Panc1 (cell line): ENCODE measurements around the gene ADARB2.

Experiments
- POLR2AphosphoS5 ChIP-seq: IDR thresholded peaks from 2 replicates; pipeline ENCODE4 v1.6.1; 2012; ENCODE audit warnings: mild to moderate bottlenecking, low read depth, low read length, moderate library complexity
- REST ChIP-seq, 2 experiments: IDR thresholded peaks; 2 replicates each; pipeline ENCODE4 v1.6.1; 2011 to 2012; ENCODE audit warnings: low read depth in 2 of 2, control low read depth in 1 of 2, low read length in 1 of 2, mild to moderate bottlenecking in 1 of 2, moderate library complexity in 1 of 2; ENCODE audit not compliant: insufficient read depth in 1 of 2
- SIN3A ChIP-seq: IDR thresholded peaks from 2 replicates; pipeline ENCODE4 v1.6.1; 2012; ENCODE audit warnings: low read depth, mild to moderate bottlenecking, low read length, moderate library complexity, borderline replicate concordance; ENCODE audit not compliant: insufficient read depth
- TCF7L2 ChIP-seq: IDR thresholded peaks from 2 replicates; pipeline ENCODE4 v1.6.1; 2011; ENCODE audit warnings: mild to moderate bottlenecking, low read depth, low read length, inconsistent platforms
- TF ChIP-seq, protein P1 (sequence below): fragments of 450-650 bp; IDR thresholded peaks from 2 replicates; pipeline ENCODE4 v1.5.1; 2017; ENCODE audit warnings: mild to moderate bottlenecking

GRCh38 chr10:1194161-1194560 lies 543.2 kb downstream of the ADARB2 start:
- TF ChIP-seq, protein P1, sequence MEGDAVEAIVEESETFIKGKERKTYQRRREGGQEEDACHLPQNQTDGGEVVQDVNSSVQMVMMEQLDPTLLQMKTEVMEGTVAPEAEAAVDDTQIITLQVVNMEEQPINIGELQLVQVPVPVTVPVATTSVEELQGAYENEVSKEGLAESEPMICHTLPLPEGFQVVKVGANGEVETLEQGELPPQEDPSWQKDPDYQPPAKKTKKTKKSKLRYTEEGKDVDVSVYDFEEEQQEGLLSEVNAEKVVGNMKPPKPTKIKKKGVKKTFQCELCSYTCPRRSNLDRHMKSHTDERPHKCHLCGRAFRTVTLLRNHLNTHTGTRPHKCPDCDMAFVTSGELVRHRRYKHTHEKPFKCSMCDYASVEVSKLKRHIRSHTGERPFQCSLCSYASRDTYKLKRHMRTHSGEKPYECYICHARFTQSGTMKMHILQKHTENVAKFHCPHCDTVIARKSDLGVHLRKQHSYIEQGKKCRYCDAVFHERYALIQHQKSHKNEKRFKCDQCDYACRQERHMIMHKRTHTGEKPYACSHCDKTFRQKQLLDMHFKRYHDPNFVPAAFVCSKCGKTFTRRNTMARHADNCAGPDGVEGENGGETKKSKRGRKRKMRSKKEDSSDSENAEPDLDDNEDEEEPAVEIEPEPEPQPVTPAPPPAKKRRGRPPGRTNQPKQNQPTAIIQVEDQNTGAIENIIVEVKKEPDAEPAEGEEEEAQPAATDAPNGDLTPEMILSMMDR: no peak
- no peak for TF ChIP-seq SIN3A
- no peak for TF ChIP-seq REST (IDR thresholded peaks at IDR 0.05; ENCODE audit: insufficient read depth in 1 of 2, low read depth in 2 of 2, low read length in 1 of 2)
- TF ChIP-seq POLR2AphosphoS5: no peak
- TF ChIP-seq TCF7L2: no peak
